HG02588 (cell line): Measurements from ENCODE around the gene TMOD1.
"Not testable (repeated sequence)": the region's sequence is repeated elsewhere in the genome, so short reads cannot be mapped to it uniquely, and the experiment has no call there.

Experiments
- ATAC-seq: cut with Tn5 transposase; IDR thresholded peaks from one replicate; pipeline ENCODE4 v1.9.1; 2021; ENCODE audit warnings: mild to moderate bottlenecking, moderate library complexity; ENCODE audit not compliant: unreplicated experiment

TMOD1 gene

DNA sequence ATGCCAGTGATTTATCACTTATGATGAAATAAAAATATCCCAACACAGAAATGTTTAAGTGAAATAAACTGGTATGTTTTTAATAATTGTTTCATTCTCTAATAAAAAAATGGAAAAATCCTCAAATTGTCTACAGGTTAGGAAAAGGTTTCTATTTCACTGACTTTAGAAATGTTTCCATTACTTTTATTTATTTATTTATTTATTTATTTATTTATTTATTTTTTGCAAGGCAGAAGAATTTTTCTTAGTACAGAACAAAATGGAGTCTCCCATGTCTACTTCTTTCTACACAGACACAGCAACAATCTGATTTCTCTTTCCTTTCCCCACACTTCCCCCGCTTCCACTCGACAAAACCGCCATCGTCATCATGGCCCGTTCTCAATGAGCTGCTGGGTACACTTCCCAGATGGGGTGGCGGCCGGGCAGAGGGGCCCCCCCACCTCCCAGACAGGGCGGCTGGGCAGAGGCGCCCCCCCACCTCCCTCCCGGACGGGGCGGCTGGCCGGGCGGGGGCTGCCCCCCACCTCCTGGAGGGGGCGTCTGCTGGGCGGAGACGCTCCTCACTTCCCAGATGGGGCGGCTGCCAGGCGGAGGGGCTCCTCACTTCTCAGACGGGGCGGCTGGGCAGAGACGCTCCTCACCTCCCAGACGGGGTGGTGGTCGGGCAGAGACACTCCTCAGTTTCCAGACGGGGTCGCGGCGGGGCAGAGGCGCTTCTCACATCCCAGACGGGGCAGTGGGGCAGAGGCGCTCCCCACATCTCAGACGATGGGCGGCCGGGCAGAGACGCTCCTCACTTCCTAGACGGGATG is 3.7 kb upstream of the TMOD1 start:
- not testable (repeated sequence) for ATAC-seq

DNA sequence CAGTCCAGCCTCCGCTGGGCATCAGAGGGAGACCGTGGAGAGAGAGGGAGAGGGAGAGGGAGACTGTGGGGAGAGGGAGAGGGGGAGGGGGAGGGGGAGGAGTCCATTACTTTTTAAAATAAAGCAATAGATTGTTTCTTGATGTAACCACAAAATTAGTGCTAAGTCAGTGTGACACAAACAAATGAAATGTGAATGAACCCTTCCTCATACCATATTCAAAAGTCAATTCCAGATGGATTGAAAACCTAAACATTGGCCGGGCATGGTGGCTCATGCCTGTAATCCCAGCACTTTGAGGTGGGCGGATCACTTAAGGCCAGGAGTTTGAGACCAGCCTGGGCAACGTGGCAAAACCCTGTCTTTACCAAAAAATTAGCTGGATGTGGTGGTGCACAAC is 2.6 kb upstream of the TMOD1 start:
- not testable (repeated sequence) for ATAC-seq

DNA sequence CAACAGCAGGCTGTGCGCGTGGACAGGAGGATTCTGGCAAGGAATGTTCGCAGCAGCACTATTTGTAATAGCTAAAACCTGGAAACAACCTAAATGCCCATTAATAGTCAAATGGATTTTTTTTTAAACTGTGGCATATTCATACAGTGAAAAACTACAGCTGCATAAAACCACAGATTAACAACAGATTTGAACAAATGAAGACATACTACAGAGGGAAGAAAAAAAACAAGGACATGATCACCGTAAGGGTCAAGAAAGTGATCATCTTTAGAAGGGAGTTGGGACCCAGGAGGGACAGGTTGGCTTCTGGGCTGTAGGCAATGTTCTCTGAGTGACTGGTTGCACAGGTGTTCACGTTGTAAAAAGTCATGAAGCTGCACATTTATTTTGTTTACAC is 1.2 kb upstream of the TMOD1 start:
- no peak for ATAC-seq

DNA sequence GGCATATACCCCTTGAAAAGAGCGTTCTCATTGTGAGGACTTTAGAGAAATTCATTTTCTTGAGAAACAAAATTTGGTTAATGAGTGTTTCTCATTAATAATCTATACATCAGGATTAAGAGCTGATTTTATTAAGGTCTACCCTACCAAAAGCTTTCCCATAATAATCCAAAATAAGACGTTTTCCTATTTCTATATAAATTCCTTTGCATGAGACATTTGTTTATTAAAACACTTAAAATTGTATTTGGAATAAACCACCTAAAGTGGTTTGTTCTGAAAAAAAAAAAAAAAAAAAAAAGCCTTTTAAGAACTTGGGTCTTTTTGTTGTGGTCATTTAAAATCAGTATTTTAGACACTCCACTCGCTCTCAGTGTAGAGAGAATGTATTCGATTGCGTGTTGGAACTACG is 695 bp upstream of the TMOD1 start:
- no peak for ATAC-seq

DNA sequence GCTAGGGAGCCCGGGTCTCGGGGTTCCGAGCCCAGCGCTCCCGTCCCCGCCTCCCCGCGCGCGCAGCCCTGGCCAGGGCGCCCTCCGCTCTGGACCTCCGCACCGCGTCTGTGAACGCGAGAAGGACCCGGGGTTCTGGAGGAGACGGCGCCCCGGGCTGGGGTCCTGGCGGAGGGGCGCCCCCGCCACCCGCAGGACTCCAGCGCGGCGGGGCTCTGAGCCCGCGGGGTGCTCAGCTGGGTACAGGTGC is 431 bp downstream of the TMOD1 start:
- ATAC-seq, result peak; percentile 26

DNA sequence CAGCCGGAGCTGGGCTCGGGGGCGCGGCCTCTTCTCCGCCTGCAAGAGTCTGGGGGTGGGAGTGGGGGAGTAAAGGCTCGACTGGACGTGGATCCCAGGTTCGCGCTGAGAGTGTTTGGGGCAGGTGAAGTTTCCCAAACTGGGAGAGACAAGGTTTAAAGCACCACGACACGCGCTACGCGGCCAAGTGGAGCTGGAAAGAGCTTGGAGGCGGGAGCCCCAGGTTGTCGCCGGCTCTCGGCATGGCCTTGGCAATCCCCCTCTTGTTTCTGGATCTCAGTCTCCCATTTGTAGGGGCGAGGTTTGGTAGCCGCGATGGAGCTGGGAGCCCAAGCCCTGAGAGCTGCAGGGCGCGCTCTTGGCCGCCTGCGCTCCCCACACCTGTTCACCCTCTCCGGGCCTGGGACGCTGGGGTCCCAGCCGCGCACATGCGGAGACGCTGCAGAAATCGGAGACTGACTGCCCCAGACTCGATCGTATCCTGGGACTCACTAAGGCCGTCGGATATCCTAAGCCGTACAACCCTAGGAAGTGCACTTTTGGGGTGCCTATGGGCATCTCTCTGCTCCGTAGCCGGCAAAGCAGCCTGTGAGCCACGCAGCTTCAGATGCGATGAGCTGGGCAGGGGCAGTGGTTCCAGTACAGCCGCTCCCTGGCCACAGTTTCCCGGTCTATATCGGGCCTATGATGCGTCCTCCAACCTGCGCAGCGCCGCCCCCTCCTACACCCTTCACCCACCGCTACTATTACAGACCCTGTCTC is 937 bp downstream of the TMOD1 start:
- ATAC-seq, result no peak

DNA sequence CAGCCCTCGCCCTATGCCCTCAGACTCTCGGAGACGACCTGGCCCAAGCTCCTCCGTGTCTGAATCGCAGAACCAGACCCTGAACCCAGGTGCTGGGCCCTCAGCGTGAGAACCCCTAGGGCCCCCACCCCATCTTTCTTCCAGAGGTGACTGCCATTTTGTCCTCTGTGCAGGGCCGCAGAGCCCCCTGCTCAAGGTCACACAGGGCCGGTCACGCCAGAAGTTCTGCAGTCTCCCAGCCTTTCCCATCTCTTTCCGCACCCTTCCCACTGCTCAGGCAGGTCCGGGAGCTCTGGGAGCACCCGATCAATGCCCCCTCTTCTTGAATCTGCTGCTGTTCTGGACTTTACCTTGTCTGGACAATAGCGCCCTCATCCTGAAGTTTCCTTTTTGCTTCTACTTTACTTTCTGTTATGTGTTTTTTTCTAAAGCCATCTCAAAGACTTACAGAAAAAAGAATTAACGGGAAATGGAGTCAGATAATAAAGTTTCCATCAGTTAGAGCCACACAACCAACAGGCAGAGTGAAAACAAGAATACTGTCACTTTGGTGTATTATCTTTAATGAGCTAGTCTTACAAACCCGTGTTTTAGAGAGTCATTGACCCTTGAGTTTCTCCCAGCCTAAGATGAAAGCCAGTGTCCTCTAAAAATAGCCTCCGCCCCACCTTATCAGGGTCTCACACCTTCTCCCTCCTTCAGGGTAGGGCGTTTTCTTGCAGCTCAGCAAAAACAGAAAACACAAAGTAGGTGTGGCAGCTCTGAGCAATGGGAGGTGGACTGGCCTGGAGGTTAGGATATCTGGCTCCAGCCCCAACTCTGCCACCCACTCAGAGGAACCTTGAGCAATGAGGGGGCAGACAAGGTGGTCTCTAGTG is 1.8 kb downstream of the TMOD1 start:
- ATAC-seq, result no peak

DNA sequence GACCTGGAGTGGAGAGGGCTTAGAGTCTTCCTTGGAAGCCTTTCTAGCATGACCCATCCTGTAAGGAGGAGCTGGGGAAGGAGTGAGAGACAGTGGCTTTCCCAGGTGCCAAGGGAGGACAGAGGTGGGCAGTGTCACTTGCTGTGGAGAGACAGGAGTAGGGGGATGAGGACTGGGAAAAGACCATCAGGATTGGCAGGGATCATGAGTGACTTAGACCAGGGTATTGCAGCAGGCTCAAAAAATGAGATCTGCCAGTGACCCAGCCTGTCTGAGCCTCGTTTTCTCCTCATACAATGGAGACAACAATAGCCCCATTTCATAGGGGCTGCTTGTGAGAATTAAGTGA is 2.4 kb downstream of the TMOD1 start:
- no peak for ATAC-seq

DNA sequence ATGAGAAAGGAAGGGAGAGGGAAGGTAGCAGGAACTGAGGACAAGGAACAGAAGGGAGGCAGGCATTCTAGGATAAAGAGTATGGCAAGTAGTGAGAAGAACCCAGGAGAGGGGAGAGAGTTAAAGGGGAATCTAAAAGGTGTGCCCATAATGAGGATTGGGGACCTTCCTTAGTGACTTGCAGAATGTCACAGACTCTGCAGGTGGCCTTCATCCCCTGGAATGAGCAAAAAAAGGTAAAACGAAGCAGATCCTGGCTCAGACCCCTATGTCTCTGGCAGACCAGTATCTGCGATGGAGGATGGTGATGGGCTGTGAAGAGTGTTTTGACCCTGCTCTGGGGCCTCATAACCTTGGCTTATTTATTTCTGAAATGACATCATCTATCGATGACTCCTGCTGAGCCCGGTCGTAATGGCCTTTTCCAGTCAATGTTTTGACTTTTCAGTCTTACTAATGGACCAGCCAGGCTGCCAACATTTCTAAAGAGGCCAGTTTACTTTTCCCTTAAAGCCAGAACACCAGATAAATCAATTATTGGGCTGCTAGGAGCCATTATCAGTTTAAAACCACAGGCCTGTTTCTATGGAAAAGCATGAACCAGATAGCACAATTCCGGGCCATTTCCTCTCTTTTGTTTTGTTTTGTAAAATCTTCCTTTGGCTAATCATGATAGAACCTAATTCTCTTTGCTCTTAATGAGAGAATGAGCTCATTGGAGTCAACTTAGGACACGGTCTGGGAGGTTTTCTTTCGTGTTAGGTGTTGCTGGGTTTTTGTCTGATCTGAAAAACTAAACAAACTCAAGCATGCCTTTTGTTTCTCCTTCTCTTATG is 3.1 kb downstream of the TMOD1 start:
- no peak for ATAC-seq

DNA sequence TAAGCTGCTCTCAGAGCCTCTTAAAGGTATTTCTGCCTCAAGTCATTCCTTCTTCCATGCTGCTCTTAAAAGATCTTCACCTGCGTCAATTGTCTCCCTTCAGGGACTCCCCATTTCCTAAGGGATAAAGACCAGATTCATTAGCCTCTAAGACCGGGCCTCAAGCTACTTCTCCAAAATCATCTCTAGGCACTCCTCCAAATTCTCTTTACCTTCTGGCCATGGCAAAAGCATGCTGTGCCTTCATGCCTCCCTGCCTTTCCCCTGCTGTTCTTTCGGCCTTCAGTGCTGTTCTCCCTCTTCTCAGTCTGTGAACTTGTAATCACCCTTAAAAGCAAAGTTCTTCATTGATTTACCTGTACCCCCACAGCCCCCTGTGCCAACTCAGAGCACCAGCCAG is 4.4 kb downstream of the TMOD1 start:
- no peak for ATAC-seq

DNA sequence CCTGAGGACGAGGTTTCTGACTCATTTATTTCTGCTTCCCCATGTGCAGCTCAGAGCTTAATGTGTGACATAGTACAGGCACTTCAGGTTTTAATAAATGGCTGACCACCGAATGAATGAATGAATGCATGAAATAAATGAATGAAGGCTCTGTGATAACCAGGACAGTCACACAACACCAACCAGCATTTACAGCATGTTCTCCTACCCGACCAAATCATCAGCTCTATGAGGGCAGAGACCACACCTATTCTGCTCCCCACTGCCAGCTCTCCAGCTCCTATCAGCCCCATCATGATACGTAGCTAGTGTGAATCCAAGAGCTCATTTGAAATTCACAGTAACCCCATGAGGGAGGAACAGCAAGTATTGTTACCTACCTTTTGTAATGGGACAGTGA is 4.8 kb downstream of the TMOD1 start:
- ATAC-seq, result no peak

DNA sequence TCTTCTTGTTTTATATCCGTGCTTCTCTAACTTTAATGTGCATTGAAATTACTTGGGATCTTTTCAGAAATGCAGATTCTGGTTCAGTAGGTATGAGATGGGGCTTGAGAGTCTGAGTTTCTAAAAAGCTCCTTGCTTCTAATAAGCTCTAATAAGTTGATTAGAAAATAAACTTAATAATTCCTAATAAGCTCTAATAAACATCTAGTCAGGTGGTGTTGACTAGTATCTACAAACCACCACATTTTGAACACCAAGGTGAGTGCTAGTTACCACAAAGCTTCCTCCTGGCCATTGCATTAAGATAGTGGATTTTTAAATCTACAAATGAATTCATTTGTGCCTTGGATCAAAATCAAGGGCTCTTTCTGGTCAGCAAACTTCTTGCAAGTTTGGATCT is 5.3 kb downstream of the TMOD1 start:
- ATAC-seq, result no peak

DNA sequence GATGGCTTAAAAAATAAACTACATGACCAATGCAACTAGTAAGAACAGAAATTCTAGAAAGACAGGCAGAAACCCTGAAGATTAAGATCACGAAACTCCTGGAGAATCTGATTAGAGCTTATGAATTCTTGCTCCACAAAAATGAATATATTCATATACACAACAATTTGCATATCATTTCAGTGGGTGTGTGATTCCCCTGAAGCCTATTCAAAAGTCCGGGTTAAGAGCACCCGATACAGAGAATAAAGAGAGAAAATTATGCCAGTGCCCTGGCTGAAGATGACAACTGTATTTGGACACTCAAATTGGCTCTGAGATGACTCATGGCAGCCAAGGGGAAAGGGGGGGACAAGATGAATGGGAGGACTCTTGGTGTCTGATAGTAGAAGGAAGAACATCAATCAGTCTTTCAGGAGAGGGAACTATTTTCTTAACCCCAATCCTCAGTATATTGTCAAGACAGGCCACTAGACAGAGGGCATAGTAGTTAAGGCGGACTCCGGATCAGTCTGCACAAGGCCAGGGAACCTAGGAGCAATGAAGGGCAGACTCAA is 6.0 kb downstream of the TMOD1 start:
- no peak for ATAC-seq

DNA sequence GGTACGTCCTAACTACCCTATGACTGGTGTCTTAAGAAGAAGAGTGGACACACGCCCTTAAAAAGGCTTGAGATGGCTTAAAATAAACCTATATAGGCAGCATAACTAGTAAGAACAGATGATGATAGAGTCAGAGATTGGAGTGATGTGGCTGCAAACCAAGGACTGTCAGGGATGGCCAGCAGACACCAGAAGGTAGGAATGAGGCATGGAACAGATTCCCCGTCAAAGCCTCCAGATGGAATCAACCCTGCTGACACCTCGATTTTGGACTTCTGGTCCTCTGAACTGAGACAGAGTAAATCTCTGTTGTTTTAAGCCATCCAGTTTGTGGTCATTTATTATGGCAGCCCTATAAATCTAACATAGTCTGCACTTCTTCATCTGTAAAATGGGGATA is 7.4 kb downstream of the TMOD1 start:
- no peak for ATAC-seq

DNA sequence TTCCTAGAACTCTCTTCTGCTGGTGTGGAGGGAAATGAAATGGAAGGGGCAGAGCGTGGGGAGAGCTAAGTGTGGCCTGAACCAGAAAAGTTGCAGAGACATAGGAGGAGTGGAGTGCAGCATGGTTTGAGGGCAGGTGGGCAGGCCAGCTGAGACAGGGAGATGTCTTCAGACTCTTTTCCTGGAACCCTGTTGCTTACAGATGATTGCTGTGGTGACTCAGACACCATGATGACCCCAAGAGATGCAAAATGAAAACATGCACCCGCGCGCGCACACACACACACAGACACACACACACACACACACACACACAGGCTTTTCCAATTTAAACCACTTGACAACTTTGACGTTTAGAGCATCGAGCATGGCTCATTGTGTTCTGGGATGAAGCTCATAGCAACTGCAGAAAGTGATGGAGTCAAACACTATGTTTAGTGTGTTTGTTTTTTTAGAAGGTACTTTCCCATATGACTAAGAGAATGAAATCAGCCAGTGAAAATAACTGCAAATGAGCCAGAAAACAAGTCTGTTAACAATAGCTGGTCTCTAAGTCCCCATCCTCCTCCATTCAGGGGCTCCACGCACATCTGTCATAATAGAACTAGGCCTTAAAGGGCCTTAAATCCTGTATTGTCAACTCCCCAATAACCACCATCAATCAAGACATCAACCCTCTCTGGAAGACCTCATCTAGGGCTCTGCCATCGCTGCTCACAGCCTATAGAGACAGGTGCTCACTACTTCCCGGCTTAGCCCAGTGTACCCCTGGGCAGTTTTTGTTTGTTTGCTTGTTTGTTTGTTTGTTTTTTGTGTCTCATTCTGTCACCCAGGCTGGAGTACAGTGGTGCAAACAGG is 9.6 kb downstream of the TMOD1 start:
- peak; percentile 57 for ATAC-seq

DNA sequence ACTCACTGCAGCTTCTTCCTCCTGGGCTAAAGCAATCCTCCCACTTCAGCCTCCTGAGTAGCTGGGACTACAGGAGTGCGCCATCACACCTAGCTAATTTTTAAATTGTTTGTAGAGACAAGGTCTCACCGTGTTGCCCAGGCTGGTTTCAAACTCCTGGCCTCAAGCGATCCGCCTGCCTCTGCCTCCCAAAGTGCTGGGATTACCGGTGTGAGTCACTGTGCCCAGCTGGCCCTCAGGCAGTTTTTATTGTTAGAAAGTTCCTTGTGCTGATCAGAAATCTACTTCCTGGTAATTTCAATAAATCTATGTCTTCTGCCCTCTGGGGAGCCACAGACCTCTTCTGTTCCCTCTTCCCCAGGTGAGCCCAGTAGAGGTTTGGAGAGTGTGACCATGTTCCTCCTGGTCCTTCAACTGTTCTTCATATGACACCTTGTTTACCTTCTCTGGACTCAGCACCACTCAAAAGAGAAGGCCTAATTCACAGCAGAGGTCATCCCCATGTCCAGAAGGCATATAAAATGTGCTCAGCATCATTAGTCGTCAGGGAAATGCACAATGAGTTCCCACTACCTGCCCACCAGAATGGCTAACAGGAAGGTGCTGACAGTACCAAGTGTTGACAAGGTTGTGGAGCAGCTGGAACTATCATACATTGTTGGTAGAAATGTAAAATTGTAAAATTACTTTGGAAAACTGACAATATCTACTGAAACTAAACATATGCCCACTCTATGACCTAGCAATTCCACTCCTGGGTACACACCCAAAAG is 10.4 kb downstream of the TMOD1 start:
- no peak for ATAC-seq

DNA sequence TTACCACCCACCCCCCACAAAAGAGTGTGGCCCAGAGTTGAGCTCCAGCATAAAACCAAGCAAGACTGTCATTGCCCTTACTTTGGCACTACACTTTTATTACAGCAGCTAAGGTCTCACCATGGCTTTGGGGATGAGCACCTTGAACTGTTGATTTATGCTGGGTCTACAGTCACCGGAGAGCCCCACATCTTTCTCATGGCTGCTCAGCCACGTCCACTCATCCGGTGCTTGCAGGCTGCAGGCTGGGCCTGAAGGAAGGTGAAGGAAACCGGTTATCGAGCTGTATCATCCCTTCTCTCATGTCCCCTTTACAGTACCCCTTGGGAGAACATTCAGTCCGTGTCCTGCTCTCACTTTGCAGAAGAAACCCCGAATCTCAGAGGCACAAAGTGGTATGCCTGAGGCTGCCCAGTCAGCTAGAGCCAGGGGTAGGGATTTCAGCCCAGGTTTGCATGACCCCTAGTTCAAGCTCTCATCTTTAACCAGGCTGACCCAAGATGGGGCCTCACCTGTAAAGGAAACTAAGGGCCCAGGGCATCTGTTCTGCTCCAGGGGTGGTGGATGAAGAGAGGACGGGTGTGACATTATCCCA is 11.6 kb downstream of the TMOD1 start:
- no peak for ATAC-seq

DNA sequence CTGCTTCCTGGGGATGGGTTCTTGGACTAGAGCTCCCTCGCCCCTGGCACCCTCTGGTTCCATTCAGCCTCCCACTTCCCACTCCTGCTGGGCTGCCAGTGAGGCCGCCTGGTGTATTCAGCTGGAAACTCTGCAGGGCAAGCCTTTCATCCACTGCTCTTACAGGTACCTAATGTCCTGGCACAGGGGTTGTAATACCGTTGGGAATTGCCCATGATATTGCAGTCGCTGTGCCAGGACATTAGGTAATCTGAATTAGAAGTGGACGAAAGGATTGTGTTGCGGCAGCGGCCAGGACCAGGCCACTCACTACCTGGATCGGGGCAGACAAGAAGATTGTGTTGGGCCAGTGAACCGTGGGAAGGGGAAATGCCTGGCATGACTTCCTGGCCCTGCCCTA is 13.1 kb downstream of the TMOD1 start:
- ATAC-seq, result no peak

DNA sequence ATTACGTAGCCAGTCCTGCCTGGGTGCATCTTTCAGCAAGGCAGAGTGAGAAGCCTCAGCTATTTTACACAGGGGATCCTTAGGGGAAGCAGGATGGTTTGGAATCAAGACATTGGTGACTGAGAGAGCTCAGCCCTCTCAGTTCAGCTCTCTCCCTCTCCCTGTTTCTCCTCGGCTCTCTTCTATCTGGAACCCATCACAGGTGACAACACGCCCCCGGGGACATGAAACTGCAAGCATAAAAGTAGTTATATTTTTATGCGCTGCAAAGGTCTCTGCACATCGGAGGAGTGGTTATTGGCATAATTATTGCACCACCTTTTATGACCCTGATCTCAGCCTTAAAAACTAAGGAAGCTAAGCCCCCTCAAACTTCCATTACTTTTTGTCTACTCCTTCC is 14.2 kb downstream of the TMOD1 start:
- no peak for ATAC-seq
